ENCODE results near the gene PCSK9. TPM values are rescaled to one million over a fixed set of nuclear protein-coding genes. Genes with fewer than 3 reads are reported as not detected.

PCSK9 gene
- total and polyA plus RNA-seq, 2 experiments from 2014 or later = 1.3 TPM; not detected in 1

GRCh38 chr1:55054396-55054795 is 15.0 kb downstream of the PCSK9 start:
- Histone ChIP-seq H3K27ac (no peak overlapping the region), H3K9me3 (ENCODE audit: low read depth) (no peaks in the 10 kb centered on the region), H3K4me1 (ENCODE audit: low read depth) (no peaks in the 10 kb centered on the region), H3K27me3 (no peaks in the 10 kb centered on the region), H3K36me3 (no peaks in the 10 kb centered on the region), H3K4me3 (no peak overlapping the region)
- no peak for DNase-seq (ENCODE audit: low read depth in 1 of 2, low spot score in 1 of 2)
- no peak for TF ChIP-seq CTCF (IDR thresholded peaks at IDR 0.05; ENCODE audit: low read depth, low read length)

DNA sequence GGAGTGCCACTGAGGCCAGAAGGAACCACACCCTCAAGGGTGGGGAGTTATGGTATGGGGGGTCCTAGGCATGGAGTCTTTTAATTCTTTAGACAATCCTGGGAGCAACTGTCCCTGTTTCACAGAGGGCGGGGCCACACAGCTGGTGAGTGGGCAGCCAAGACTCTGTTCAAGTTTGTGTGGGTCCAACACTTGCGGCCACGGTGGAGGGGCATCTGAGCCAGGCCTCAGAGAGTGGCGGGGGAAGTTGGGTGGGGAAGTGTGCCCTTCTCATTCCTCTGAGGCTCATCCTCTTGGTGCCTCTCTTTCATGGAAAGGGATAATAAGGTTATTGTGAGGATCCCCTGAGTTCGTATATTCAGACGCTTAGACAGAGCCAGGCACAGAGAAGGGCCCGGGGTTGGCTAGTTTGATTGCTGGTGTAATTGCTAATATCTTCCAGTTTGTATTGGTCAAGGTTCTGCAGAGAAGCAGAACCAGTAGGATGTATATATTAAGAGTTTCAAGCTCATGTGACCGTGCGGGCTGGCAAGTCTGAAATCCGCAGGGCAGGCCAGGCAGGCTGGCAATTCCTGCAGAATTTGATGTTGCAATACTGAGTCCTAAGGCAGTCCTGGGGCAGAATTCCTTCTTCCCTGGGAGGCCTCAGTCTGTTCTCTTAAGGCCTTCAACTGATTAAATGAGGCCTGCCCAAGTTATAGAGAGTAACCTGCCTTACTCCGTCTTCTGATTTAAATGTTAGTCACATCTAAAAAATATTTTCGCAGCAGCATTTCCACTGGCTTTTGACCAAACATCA is 15.9 kb downstream of the PCSK9 start:
- TF ChIP-seq CTCF (IDR thresholded peaks at IDR 0.05; ENCODE audit: low read depth, low read length) = no peak
- DNase-seq (ENCODE audit: low read depth in 1 of 2, low spot score in 1 of 2) = peak in 1 of 2 donors; percentile 33
- Histone ChIP-seq H3K4me3 (no peak overlapping the region), H3K9me3 (ENCODE audit: low read depth) (no peaks in the 10 kb centered on the region), H3K4me1 (ENCODE audit: low read depth) (no peaks in the 10 kb centered on the region), H3K27ac (no peak overlapping the region), H3K36me3 (no peaks in the 10 kb centered on the region), H3K27me3 (no peaks in the 10 kb centered on the region)

- H3K9me3 ChIP-seq (ENCODE audit: low read depth) = no peaks in the 10 kb centered on the region
- no peak for DNase-seq (ENCODE audit: low read depth in 1 of 2, low spot score in 1 of 2)
Measured at GRCh38 chr1:55055951-55056631, 16.7 kb downstream of the PCSK9 start.

DNA sequence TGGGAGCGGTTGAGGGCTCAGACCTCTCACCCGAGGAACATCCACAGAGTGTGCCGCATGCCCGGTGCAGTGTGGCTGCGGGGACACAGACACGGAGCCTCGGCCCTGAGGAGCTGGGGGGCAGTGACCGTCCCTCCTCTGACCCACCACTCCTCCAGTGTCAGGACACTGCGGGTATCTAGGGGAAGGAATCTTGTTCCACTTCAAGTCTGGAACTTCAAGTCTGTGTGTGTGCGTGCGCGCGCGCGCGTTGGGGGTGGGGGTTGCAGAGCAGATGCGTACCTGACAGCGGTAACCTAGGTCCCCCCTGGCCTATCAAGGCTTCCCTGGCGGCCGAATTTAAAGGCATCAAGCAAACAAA is 17.3 kb downstream of the PCSK9 start:
- H3K27ac ChIP-seq = no peak overlapping the region
- H3K4me3 ChIP-seq = no peak overlapping the region
- H3K4me1 ChIP-seq (ENCODE audit: low read depth) = no peaks in the 10 kb centered on the region
- TF ChIP-seq CTCF (IDR thresholded peaks at IDR 0.05; ENCODE audit: low read depth, low read length) = no peak
- H3K9me3 ChIP-seq (ENCODE audit: low read depth) = no peaks in the 10 kb centered on the region
- H3K36me3 ChIP-seq = no peaks in the 10 kb centered on the region
- no peak for DNase-seq (ENCODE audit: low read depth in 1 of 2, low spot score in 1 of 2)
- no peaks in the 10 kb centered on the region for H3K27me3 ChIP-seq

More at GRCh38 chr1:55055951-55056631, 16.7 kb downstream of the PCSK9 start:
- H3K27me3 ChIP-seq = no peaks in the 10 kb centered on the region
- no peak overlapping the region for H3K4me3 ChIP-seq
- H3K4me1 ChIP-seq (ENCODE audit: low read depth) = no peaks in the 10 kb centered on the region
- no peaks in the 10 kb centered on the region for H3K36me3 ChIP-seq
- no peak for TF ChIP-seq CTCF (IDR thresholded peaks at IDR 0.05; ENCODE audit: low read depth, low read length)
- no peak overlapping the region for H3K27ac ChIP-seq

- no peak for DNase-seq (ENCODE audit: low read depth in 1 of 2, low spot score in 1 of 2)
- Histone ChIP-seq H3K4me3 (no peak overlapping the region), H3K27me3 (no peaks in the 10 kb centered on the region), H3K27ac (no peak overlapping the region), H3K36me3 (no peaks in the 10 kb centered on the region), H3K4me1 (ENCODE audit: low read depth) (no peaks in the 10 kb centered on the region), H3K9me3 (ENCODE audit: low read depth) (no peaks in the 10 kb centered on the region)
- no peak for TF ChIP-seq CTCF (IDR thresholded peaks at IDR 0.05; ENCODE audit: low read depth, low read length)
Measured at GRCh38 chr1:55057270-55057955, 18.1 kb downstream of the PCSK9 start.

Measured in cardiac muscle cell (in vitro differentiated cells and primary cell).